Amniotic epithelial cell (primary cell): Measurements from ENCODE around the gene DOCK3.
"Not testable (repeated sequence)": the region's sequence is repeated elsewhere in the genome, so short reads cannot be mapped to it uniquely, and the experiment has no call there.

Experiments
- DNase-seq: peaks from one replicate; pipeline ENCODE4 v3.0.0-alpha.2; 2010; ENCODE audit warnings: low read depth

Gene DOCK3

DNA sequence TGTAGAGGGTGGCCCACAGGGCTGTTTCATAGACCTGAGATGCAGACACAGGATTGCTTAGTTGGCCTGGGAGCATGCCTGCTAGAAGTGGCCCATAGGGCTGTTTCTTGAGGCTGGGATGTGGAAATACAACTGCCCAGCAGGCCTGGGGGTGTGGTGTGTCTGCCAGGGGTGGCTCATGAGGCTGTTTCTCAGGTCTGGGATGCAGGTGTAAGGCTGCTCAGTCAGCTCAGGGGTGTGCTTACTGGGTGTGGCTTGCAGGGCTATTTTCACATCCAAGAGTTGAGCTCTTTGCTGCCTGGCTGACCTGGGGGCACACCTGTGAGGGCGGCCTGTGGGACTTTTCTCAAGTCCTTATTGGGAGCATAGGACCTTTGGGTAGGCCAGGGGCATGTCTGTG is 131.3 kb downstream of the DOCK3 start:
- no peak for DNase-seq

- no peak for DNase-seq
These were observed 132.1 kb downstream of the DOCK3 start for GRCh38 chr3:50806806-50807205.

DNA sequence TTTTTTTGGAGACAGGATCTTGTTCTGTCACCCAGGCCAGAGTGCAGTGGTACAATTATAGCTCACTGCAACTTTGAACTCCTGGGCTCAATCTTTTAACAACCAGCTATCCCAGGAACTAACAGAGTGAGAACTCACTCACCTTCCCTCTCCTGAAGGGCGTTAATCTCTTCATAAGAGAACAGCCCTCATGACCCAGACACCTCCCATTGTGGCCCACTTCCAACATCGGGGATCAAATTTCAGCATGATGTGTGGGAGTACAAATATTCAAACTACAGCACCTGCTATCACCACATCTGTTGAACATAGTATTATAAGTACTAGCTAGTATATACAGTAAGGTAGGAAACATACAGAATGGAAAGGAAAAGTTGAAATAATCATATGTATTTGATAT is 132.5 kb downstream of the DOCK3 start:
- no peak for DNase-seq

GRCh38 chr3:50811893-50812292 is 137.2 kb downstream of the DOCK3 start:
- no peak for DNase-seq

GRCh38 chr3:50815844-50816243 is 141.1 kb downstream of the DOCK3 start:
- DNase-seq, result no peak

GRCh38 chr3:50816894-50817293 is 142.2 kb downstream of the DOCK3 start:
- DNase-seq, result no peak

- DNase-seq, result no peak
These were observed 143.2 kb downstream of the DOCK3 start for GRCh38 chr3:50817756-50818529.

DNA sequence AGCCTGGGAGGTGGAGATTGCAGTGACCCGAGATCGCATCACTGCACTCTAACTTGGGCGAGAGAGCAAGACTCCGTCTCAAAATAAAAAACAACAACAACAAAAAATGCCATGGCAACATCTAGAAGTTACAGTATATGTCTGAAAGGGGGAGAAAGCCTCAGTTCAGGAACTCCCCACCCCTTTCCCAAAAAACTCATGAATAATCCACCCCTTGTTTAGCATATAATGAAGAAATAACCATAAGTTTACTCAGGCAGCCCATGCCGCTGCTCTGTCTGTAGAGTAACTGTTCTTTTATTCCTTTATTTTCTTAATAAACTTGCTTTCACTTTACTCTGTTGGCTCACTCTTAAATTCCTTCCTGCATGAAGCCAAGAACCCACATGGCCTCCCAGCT is 145.2 kb downstream of the DOCK3 start:
- DNase-seq, result no peak

- DNase-seq, result no peak
These were observed 151.1 kb downstream of the DOCK3 start for GRCh38 chr3:50825841-50826240.

- DNase-seq, result no peak
These were observed 155.7 kb downstream of the DOCK3 start for GRCh38 chr3:50830451-50830850.

- DNase-seq, result not testable (repeated sequence)
These were observed 156.3 kb downstream of the DOCK3 start for GRCh38 chr3:50831009-50831408.

GRCh38 chr3:50840983-50841489 is 166.3 kb downstream of the DOCK3 start:
- DNase-seq, result no peak

GRCh38 chr3:50848308-50848707 is 173.6 kb downstream of the DOCK3 start:
- DNase-seq, result no peak

GRCh38 chr3:50850639-50851511 is 176.1 kb downstream of the DOCK3 start:
- DNase-seq, result no peak

DNA sequence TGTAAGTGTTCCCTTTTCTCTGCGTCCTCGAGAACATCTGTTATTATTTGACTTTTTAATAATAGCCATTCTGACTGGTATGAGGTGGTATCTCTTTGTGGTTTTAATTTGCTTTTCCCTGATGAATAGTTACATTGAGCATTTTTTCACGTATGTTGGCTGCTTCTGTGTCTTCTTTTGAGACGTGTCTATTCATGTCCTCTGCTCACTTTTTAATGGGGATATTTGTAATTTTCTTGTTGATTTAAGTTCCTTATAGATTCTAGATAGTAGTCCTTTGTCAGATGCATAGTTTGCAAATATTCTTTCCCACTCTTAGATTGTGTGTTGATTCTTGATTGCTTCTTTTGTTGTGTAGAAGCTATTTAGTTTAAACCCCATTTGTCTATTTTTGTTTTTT is 179.2 kb downstream of the DOCK3 start:
- no peak for DNase-seq

GRCh38 chr3:50862221-50862620 is 187.5 kb downstream of the DOCK3 start:
- DNase-seq, result no peak

DNA sequence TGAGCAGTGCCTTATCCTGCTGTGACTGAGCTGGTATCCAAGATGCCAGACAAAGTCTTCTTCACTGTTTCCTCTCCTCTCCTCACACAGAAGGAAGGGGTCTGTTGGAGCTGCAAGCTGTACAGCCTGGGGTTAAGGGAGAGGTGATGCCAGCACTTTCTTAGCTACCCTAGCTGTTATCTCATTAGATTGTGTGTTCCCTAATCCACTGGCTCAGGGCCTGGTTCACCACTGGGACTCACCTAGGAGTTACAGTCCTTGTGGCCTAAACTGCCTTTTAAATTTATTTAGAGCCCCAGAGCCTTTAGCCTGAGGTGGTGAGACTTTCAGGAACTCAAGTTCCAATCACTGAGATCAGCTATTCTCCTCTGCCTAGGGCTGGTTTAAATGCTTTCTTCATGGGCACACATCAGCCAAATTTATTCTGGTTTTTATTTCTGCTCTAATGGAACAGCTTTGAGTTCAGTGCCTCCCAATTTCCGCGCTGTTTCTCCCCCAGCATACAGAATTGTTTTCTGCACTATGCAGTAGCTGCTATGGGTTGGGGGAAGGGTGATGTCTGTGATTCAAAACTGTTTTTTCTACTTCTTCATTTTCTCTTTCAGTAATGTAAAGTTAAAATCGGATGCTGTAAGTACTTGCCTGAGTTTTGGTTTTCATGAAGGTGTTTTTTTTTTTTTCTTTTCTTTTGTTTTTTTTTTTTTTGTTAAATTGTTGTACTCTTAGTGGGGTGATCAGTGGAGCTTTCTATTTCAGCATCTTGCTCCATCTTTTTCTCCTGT is 198.8 kb downstream of the DOCK3 start:
- DNase-seq, result no peak

DNA sequence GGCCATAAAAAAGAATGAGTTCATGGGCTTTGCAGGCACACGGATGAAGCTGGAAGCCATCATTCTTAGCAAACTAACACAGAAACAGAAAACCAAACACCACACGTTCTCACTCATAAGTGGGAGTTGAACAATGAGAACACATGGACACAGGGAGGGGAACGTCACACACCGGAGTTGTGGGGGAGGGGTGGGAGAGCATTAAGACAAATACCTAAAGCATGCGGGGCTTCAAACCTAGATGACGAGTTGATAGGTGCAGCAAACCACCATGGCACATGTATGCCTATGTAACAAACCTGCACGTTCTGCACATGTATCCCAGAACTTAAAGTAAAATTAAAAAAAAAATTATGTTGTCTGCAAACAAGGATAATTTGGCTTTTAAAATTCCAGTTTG is 200.1 kb downstream of the DOCK3 start:
- DNase-seq, result not testable (repeated sequence)

DNA sequence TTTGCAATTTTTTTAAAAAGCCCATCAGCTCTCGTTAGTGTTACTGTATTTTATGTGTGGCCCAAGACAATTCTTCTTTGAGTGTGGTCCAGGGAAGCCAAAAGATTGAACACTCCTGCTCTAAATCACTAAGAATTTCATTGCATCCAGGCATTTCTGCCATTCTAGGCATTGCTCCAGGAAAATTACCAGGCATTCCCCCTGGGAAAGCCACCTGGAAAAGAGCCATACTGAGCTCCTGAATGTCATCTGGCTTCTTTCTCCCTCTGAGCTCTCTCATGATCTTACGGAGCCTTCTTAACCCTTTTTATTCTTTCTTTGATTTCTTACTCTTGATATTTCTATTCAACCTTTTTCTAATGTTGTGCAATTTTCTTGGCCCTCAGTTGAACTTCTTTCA is 202.2 kb downstream of the DOCK3 start:
- no peak for DNase-seq

DNA sequence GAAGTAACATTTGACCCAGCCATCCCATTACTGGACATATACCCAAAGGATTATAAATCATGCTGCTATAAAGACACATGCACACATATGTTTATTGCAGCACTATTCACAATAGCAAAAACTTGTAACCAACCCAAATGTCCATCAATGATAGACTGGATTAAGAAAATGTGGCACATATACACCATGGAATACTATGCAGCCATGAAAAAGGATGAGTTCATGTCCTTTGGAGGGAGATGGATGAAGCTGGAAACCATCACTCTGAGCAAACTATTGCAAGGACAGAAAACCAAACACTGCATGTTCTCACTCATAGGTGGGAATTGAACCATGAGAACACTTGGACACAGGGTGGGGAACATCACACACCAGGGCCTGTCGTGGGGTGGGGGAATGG is 208.0 kb downstream of the DOCK3 start:
- DNase-seq, result not testable (repeated sequence)

DNA sequence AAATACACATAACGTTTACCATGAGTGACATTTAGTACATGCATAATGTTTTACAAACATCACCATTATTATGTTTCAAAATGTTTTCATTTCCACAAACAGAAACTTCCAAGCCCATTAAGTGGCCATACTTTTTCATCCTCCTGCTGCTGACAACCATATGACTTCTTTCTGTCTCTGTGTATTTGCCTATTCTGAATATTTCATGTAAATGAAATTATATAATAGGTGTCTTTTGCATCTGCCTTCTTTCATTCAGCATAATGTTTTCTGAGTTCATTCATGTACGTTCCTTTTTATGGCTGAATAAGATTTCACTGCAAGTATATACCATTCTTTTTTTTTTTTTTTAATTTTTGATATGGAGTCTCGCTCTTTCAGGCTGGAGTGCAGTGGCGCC is 209.0 kb downstream of the DOCK3 start:
- DNase-seq, result no peak
